ENCODE data around the gene BICC1. TPM values are rescaled to one million over a fixed set of nuclear protein-coding genes. Genes with fewer than 3 reads are reported as not detected.

The BICC1 gene
- polyA plus RNA-seq, 3 donors, result 0.02 to 0.24 (median 0.14) TPM

DNA sequence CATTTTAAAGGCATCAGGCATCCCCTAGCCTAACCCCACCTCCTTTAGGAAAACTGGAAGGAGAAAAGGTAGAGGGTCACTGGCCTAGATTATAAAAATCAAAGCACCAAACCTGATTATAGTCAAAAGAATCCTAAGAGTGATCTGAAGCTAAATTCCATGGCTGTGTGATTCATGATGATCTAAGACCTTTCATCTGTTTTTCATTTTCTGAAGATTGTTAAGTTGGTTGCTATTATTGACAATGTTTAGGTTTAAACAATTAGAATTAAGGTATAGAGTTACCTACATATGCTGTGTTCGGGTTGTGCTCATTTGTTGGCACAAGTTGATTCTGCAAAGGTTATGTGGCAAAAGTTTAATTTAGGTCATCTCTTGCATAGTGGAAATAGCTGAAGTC, 148.7 kb downstream of the BICC1 start:
- H3K4me3 ChIP-seq (replicated peaks in 1 of 3; ENCODE audit: low read depth in 2 of 3, low read length in 3 of 3), result no peak overlapping the region
- Mint-ChIP-seq H3K36me3 (peaks cover 0 to 5% of the 10 kb centered on the region in 2 donors), H3K9me3 (peaks cover 0 to 19% (median 12%) of the 10 kb centered on the region in 7 donors), H3K4me1 (peaks cover 33% of the 10 kb centered on the region), H3K4me3 (no peak overlapping the region), H3K27ac (no peak overlapping the region), H3K27me3 (ENCODE audit: low read depth in 3 of 3) (peaks cover 0 to 2% (median 1%) of the 10 kb centered on the region in 3 donors)
- TF ChIP-seq CTCF (IDR thresholded peaks at IDR 0.05), result no peak
- no peak overlapping the region for H2AFZ ChIP-seq (ENCODE audit: insufficient read depth, low read depth, low read length, poor library complexity, severe bottlenecking)
- H3K79me2 ChIP-seq (ENCODE audit: insufficient read depth, low read length), result no peaks in the 10 kb centered on the region
- intact Hi-C loops (cut with micrococcal nuclease), result no loop called here
- H3K9me3 ChIP-seq (replicated peaks in 1 of 2; ENCODE audit: control insufficient read depth in 1 of 2, insufficient read depth in 1 of 2, low read length in 2 of 2), result peaks cover 10 to 13% of the 10 kb centered on the region in 2 donors
- no peak overlapping the region for H3K9ac ChIP-seq (ENCODE audit: insufficient read depth, low read length, poor library complexity, severe bottlenecking)
- H3K27ac ChIP-seq (ENCODE audit: low read depth in 1 of 2, low read length in 2 of 2), result no peak overlapping the region
- no peaks in the 10 kb centered on the region for H3K36me3 ChIP-seq (replicated peaks in 1 of 2; ENCODE audit: control insufficient read depth in 1 of 2, insufficient read depth in 2 of 2, low read length in 2 of 2)
- no peak for DNase-seq
- no peaks in the 10 kb centered on the region for H3K27me3 ChIP-seq (ENCODE audit: control insufficient read depth in 2 of 2, insufficient read depth in 2 of 2, low read length in 2 of 2)
- WGBS (ENCODE audit: insufficient coverage), result no CpG with 5 or more reads among the region's 1 CpG
- no peak overlapping the region for H3K4me2 ChIP-seq (replicated peaks; ENCODE audit: extremely low read depth, low read length, poor library complexity, severe bottlenecking)
- H3K4me1 ChIP-seq (ENCODE audit: control insufficient read depth in 1 of 2, insufficient read depth in 2 of 2, low read length in 2 of 2), result no peaks in the 10 kb centered on the region
- H4K20me1 ChIP-seq (ENCODE audit: insufficient read depth, low read length), result no peaks in the 10 kb centered on the region

DNA sequence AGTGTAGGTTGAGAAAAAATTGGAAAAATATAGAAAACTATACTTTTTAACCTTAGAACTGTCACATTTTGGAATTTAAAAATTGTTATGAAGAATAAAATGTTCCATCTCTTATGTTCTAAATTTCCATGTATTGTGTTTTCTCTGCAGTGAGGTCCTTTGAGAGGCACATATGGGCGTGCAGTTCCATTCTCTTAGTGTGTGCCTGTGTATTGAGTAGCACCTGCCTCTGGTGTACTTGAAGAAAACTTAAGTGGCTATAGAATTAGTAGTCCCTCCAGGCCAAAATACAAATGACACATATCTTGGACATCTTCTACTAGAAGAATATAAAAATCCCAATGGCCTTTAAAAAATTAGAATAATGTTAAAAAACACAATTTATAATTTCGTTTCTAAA, 149.2 kb downstream of the BICC1 start:
- H3K4me2 ChIP-seq (replicated peaks; ENCODE audit: extremely low read depth, low read length, poor library complexity, severe bottlenecking), result no peak overlapping the region
- no peak overlapping the region for H2AFZ ChIP-seq (ENCODE audit: insufficient read depth, low read depth, low read length, poor library complexity, severe bottlenecking)
- no peaks in the 10 kb centered on the region for H3K4me1 ChIP-seq (ENCODE audit: control insufficient read depth in 1 of 2, insufficient read depth in 2 of 2, low read length in 2 of 2)
- no peaks in the 10 kb centered on the region for H4K20me1 ChIP-seq (ENCODE audit: insufficient read depth, low read length)
- intact Hi-C loops (cut with micrococcal nuclease), result no loop called here
- Mint-ChIP-seq H3K4me3 (no peak overlapping the region), H3K36me3 (peaks cover 0 to 5% of the 10 kb centered on the region in 2 donors), H3K27ac (peak overlapping the region in 1 of 7 donors; percentile 10), H3K27me3 (ENCODE audit: low read depth in 3 of 3) (peaks cover 0 to 2% (median 0%) of the 10 kb centered on the region in 3 donors), H3K4me1 (peaks cover 34% of the 10 kb centered on the region), H3K9me3 (peaks cover 0 to 19% (median 12%) of the 10 kb centered on the region in 7 donors)
- no peak for TF ChIP-seq CTCF (IDR thresholded peaks at IDR 0.05)
- no peak overlapping the region for H3K4me3 ChIP-seq (replicated peaks in 1 of 3; ENCODE audit: low read depth in 2 of 3, low read length in 3 of 3)
- 0% methylated on average over 1 of the region's 2 CpGs for WGBS (ENCODE audit: insufficient coverage)
- no peaks in the 10 kb centered on the region for H3K79me2 ChIP-seq (ENCODE audit: insufficient read depth, low read length)
- DNase-seq, result no peak
- H3K27me3 ChIP-seq (ENCODE audit: control insufficient read depth in 2 of 2, insufficient read depth in 2 of 2, low read length in 2 of 2), result no peaks in the 10 kb centered on the region
- no peak overlapping the region for H3K27ac ChIP-seq (ENCODE audit: low read depth in 1 of 2, low read length in 2 of 2)
- H3K9ac ChIP-seq (ENCODE audit: insufficient read depth, low read length, poor library complexity, severe bottlenecking), result no peak overlapping the region
- H3K9me3 ChIP-seq (replicated peaks in 1 of 2; ENCODE audit: control insufficient read depth in 1 of 2, insufficient read depth in 1 of 2, low read length in 2 of 2), result peaks cover 10 to 13% of the 10 kb centered on the region in 2 donors
- H3K36me3 ChIP-seq (replicated peaks in 1 of 2; ENCODE audit: control insufficient read depth in 1 of 2, insufficient read depth in 2 of 2, low read length in 2 of 2), result no peaks in the 10 kb centered on the region
